HCT116 (cell line): ENCODE results near the gene APAF1. TPM values are rescaled to one million over a fixed set of nuclear protein-coding genes. Genes with fewer than 3 reads are reported as not detected.
"Not testable (repeated sequence)": the region's sequence is repeated elsewhere in the genome, so short reads cannot be mapped to it uniquely, and the experiment has no call there.

Experiments
- ATAC-seq: fragments of 200-7000 bp; cut with Tn5 transposase; 2 replicates; pipeline ENCODE4 v1.9.1; 2020; ENCODE audit warnings: mild to moderate bottlenecking, moderate library complexity
- BruUV-seq: library from RNA; stranded (reverse); fragments of 400-500 nt; replicated peaks from 2 replicates; lab custom pipeline; 2021; lab: Mats Ljungman, UMichigan
- CTCF ChIA-PET: fragments of 300-600 bp; sonication (Branson Sonifier 250); formaldehyde crosslinking; loops from one replicate; lab custom pipeline; 2021; ENCODE audit warnings: antibody characterized with exemption; lab: Charles Lee
- POLR2A ChIA-PET: fragments of 300-600, 350-600 bp; sonication (Branson Sonifier 250); formaldehyde crosslinking; loops from one replicate; lab custom pipeline; 2021; ENCODE audit warnings: antibody characterized with exemption; lab: Charles Lee
- RAD21 ChIA-PET, 2 experiments: fragments of 300-600 bp; sonication (Branson Sonifier 250); formaldehyde crosslinking; loops; one replicate each; lab custom pipeline; 2023; ENCODE audit warnings: low total read pairs in 2 of 2; ENCODE audit not compliant: uncharacterized antibody in 2 of 2, unreplicated experiment in 2 of 2, low non-redundant PET in 1 of 2; lab: Charles Lee
- DNase-seq: peaks from one replicate; pipeline ENCODE4 v3.0.0-alpha.2; 2010; ENCODE audit warnings: low read depth, low spot score
- H2AFZ ChIP-seq: fragments of 200-600 bp; shearing (Covaris generic), sonication (generic); 2 replicates; pipeline ENCODE4 v1.6.1; 2017; ENCODE audit warnings: low read depth, mixed run types, mixed read lengths, antibody characterized with exemption, low read length; ENCODE audit not compliant: poor library complexity, severe bottlenecking
- H3K27ac ChIP-seq: 2 replicates; pipeline ENCODE4 v1.5.1; 2012; ENCODE audit warnings: low read depth, low read length
- H3K27me3 ChIP-seq: fragments of 200-600 bp; sonication (generic); 2 replicates; pipeline ENCODE4 v1.6.1; 2016; ENCODE audit warnings: mixed run types, low read length, mixed read lengths; ENCODE audit not compliant: insufficient read depth
- H3K36me3 ChIP-seq, 2 experiments: fragments of 200-500 bp in 1 of 2; fragments of 200-600 bp in 1 of 2; sonication (Bioruptor generic) in 1 of 2; sonication (generic) in 1 of 2; 2 replicates each; pipeline versions ENCODE4 v1.5.1 to v1.6.1; 2014 to 2016; ENCODE audit warnings: low read length in 2 of 2, inconsistent platforms in 1 of 2, mixed read lengths in 1 of 2, mixed run types in 1 of 2; ENCODE audit not compliant: insufficient read depth in 2 of 2, control insufficient read depth in 1 of 2
- H3K4me1 ChIP-seq, 2 experiments: fragments of 200-600 bp in 1 of 2; sonication (generic) in 1 of 2; 2 replicates each; pipeline versions ENCODE4 v1.5.1 to v1.6.1; 2012 to 2017; ENCODE audit warnings: low read length in 2 of 2, inconsistent platforms in 1 of 2, mild to moderate bottlenecking in 1 of 2, mixed read lengths in 1 of 2, mixed run types in 1 of 2, moderate library complexity in 1 of 2; ENCODE audit not compliant: insufficient read depth in 2 of 2, control insufficient read depth in 1 of 2
- H3K4me2 ChIP-seq: fragments of 200-600 bp; sonication (generic); 2 replicates; pipeline ENCODE4 v1.6.1; 2017; ENCODE audit warnings: mixed run types, low read length, mixed read lengths
- H3K4me3 ChIP-seq, 2 experiments: fragments of 200-600 bp in 1 of 2; sonication (generic) in 1 of 2; replicated peaks in 1 of 2; 2 replicates each; pipeline ENCODE4 v1.5.1; 2011 to 2016; ENCODE audit warnings: low read length in 2 of 2, control low read depth in 1 of 2, low read depth in 1 of 2, mild to moderate bottlenecking in 1 of 2, mixed read lengths in 1 of 2, mixed run types in 1 of 2
- H3K79me2 ChIP-seq: fragments of 200-600 bp; sonication (generic); 2 replicates; pipeline ENCODE4 v1.6.1; 2017; ENCODE audit warnings: mild to moderate bottlenecking, mixed run types, low read length, moderate library complexity, mixed read lengths; ENCODE audit not compliant: insufficient read depth
- H3K9ac ChIP-seq: fragments of 200-600 bp; sonication (generic); 2 replicates; pipeline ENCODE4 v1.6.1; 2016; ENCODE audit warnings: low read length, mixed read lengths
- H3K9me2 ChIP-seq: fragments of 200-600 bp; sonication (generic), shearing (Covaris generic); 2 replicates; pipeline ENCODE4 v1.6.1; 2017; ENCODE audit warnings: mixed run types, mild to moderate bottlenecking, moderate library complexity; ENCODE audit not compliant: insufficient read depth
- H3K9me3 ChIP-seq, 2 experiments: fragments of 200-500 bp in 1 of 2; fragments of 200-600 bp in 1 of 2; sonication (Bioruptor generic) in 1 of 2; sonication (generic) in 1 of 2; 2 replicates each; pipeline ENCODE4 v1.6.1; 2014 to 2017; ENCODE audit warnings: low read length in 2 of 2, mixed read lengths in 2 of 2, inconsistent platforms in 1 of 2, low read depth in 1 of 2, mild to moderate bottlenecking in 1 of 2, mixed run types in 1 of 2, moderate library complexity in 1 of 2; ENCODE audit not compliant: control insufficient read depth in 1 of 2, insufficient read depth in 1 of 2
- H4K20me1 ChIP-seq: fragments of 200-600 bp; sonication (generic), shearing (Covaris generic); 2 replicates; pipeline ENCODE4 v1.6.1; 2017; ENCODE audit warnings: mixed run types, mild to moderate bottlenecking, moderate library complexity; ENCODE audit not compliant: insufficient read depth
- CBX3 ChIP-seq: IDR thresholded peaks from 2 replicates; pipeline ENCODE4 v1.6.1; 2012; ENCODE audit warnings: low read depth
- CEBPB ChIP-seq: IDR thresholded peaks from 2 replicates; pipeline ENCODE4 v1.6.1; 2012; ENCODE audit warnings: low read depth
- RAD21 ChIP-seq: IDR thresholded peaks from 2 replicates; pipeline ENCODE4 v1.6.1; 2012; ENCODE audit warnings: low read depth, mild to moderate bottlenecking
- SP1 ChIP-seq: IDR thresholded peaks from 2 replicates; pipeline ENCODE4 v1.6.1; 2012; ENCODE audit warnings: low read depth
- intact Hi-C: fragments of 100-400 bp; cut with micrococcal nuclease; formaldehyde crosslinking; loops from 2 replicates; pipeline ENCODE4 v1.10.0; 2022
- total RNA-seq: library from RNA; stranded (reverse); gene quantifications from one replicate; pipeline ENCODE4 v1.2.1, GENCODE V29; 2021; ENCODE audit not compliant: unreplicated experiment

Gene APAF1
- total RNA-seq, 1 experiment from 2014 or later: 13.9 TPM

DNA sequence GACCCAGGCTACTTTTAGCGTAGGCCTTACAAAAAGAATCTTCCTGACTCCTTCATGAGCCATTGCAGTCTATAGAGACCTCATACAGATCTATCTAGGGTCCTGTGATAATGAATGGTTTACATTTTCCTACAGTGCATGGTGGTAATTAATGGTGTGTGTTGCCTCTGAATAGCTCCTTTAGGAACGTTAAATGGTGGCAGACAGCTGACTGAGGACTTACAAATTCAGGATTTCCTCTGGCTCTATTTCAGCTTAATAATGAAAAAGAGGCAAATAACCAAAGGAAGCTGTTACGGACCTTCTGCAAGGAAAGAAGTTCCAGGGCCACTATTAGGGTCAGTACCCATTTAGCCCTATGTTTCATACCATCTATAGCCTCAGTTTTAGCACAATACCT, 5.6 kb upstream of the APAF1 start:
- H3K27ac ChIP-seq: no peak overlapping the region
- H3K9me2 ChIP-seq: no peaks in the 10 kb centered on the region
- H3K27me3 ChIP-seq: no peaks in the 10 kb centered on the region
- no peak overlapping the region for H3K9ac ChIP-seq
- no peak overlapping the region for H3K4me3 ChIP-seq
- H3K79me2 ChIP-seq: peaks cover 23% of the 10 kb centered on the region
- ATAC-seq (no peak), DNase-seq (no peak)
- H3K9me3 ChIP-seq: no peaks in the 10 kb centered on the region
- peaks cover 21 to 28% of the 10 kb centered on the region in 2 experiments for H3K4me1 ChIP-seq
- ChIA-PET RAD21 (no interaction called here), POLR2A (interaction anchor here (0.7 kb wide), 1 partner anchor 46 kb away, joined by 5 read pairs; the partner anchor contains the start of gene SLC25A3), CTCF (no interaction called here)
- intact Hi-C loops: no loop called here
- no TSS peak for BruUV-seq
- H2AFZ ChIP-seq: no peak overlapping the region
- no peaks in the 10 kb centered on the region for H4K20me1 ChIP-seq
- H3K36me3 ChIP-seq: no peaks in the 10 kb centered on the region
- H3K4me2 ChIP-seq: no peak overlapping the region
- TF ChIP-seq CBX3 (no peak), RAD21 (no peak), SP1 (no peak), CEBPB (no peak)

DNA sequence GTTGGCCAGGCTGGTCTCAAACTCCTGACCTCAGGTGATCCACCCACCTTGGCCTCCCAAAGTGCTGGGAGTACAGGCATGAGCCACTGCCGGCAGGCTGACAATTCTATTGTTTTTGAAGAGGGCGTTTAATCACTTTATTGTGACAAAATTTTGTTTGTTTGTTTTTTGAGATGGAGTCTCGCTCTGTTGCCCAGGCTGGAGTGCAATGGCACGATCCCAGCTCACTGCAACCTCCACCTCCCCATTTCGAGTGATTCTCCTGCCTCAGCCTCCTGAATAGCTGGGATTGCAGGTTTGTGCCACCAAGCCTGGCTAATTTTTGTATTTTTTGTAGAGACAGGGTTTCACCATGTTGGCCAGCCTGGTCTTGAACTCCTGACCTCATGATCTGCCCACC, 2.3 kb upstream of the APAF1 start:
- H3K4me2 ChIP-seq: peak overlapping the region; percentile 77
- peaks cover 30% of the 10 kb centered on the region for H3K79me2 ChIP-seq
- H3K4me1 ChIP-seq: peaks cover 2 to 17% of the 10 kb centered on the region in 2 experiments; a peak in 3 of 4 replicates
- H3K27me3 ChIP-seq, BruUV-seq, H3K9me2 ChIP-seq, DNase-seq, intact Hi-C loops, POLR2A ChIA-PET, H2AFZ ChIP-seq, H3K9ac ChIP-seq, H3K27ac ChIP-seq, ATAC-seq, H3K36me3 ChIP-seq, CTCF ChIA-PET, H3K9me3 ChIP-seq, H4K20me1 ChIP-seq, RAD21 ChIA-PET: not testable (repeated sequence)
- peak overlapping the region in 1 of 2 experiments; percentile 68; a peak in 1 of 4 replicates for H3K4me3 ChIP-seq
